Measurements from ENCODE around the gene SIL1. TPM values are rescaled to one million over a fixed set of nuclear protein-coding genes. Genes with fewer than 3 reads are reported as not detected.

Gene SIL1
- total and polyA plus RNA-seq, 2 of the 8 experiments (the other 6 are each of a cell fraction or from before 2014, with no cell fraction given) = 8.3 to 12.8 TPM

- Histone ChIP-seq H3K56ac (replicated peaks; ENCODE audit: insufficient read length, low read depth, low read length) (no peak overlapping the region), H3K14ac (ENCODE audit: insufficient read length) (no peak overlapping the region), H3K4me1 (replicated peaks in 1 of 4; ENCODE audit: control insufficient read depth in 3 of 4, insufficient read depth in 4 of 4, low read length in 3 of 4) (no peaks in the 10 kb centered on the region), H3K79me2 (ENCODE audit: control insufficient read depth in 1 of 2, insufficient read depth in 2 of 2, low read length in 2 of 2) (no peaks in the 10 kb centered on the region), H3K4me3 (ENCODE audit: extremely low read depth in 1 of 4, insufficient read depth in 2 of 4, low read depth in 3 of 4, low read length in 4 of 4) (no peak overlapping the region), H4K91ac (replicated peaks; ENCODE audit: insufficient read length, low read length) (no peak overlapping the region), H3K27me3 (replicated peaks in 1 of 4; ENCODE audit: control insufficient read depth in 3 of 4, extremely low read depth in 1 of 4, insufficient read depth in 3 of 4, low read length in 3 of 4) (no peaks in the 10 kb centered on the region), H3K27ac (ENCODE audit: low read depth, low read length) (no peak overlapping the region), H2BK12ac (ENCODE audit: low read depth, low read length) (no peak overlapping the region), H2BK15ac (ENCODE audit: low read length) (no peak overlapping the region), H3K9ac (replicated peaks in 1 of 4; ENCODE audit: extremely low read depth in 1 of 4, low read depth in 3 of 4, low read length in 3 of 4) (no peak overlapping the region), H3K23me2 (ENCODE audit: low read depth, low read length) (peaks cover 5% of the 10 kb centered on the region; the same call in 1 of the 2 replicates), H3K4ac (replicated peaks; ENCODE audit: insufficient read length, low read depth, low read length) (no peak overlapping the region), H2AFZ (ENCODE audit: low read length) (no peak overlapping the region), H3K18ac (ENCODE audit: extremely low read depth, low read length) (no peak overlapping the region), H3K79me1 (ENCODE audit: low read depth, low read length) (no peaks in the 10 kb centered on the region), H4K8ac (ENCODE audit: extremely low read depth, insufficient read depth, low read length) (no peak overlapping the region), H4K5ac (ENCODE audit: insufficient read length, low read depth, low read length) (no peak overlapping the region), H3K23ac (ENCODE audit: insufficient read length) (no peak overlapping the region), H2AK5ac (ENCODE audit: low read depth, low read length) (no peak overlapping the region), H2BK5ac (ENCODE audit: low read depth, low read length) (no peak overlapping the region), H3K9me3 (ENCODE audit: insufficient read depth in 2 of 2, low read depth in 1 of 2, low read length in 1 of 2) (no peaks in the 10 kb centered on the region), H2BK20ac (ENCODE audit: low read length) (no peak overlapping the region), H4K20me1 (replicated peaks in 1 of 2; ENCODE audit: control insufficient read depth in 1 of 2, insufficient read depth in 2 of 2, low read length in 2 of 2) (no peaks in the 10 kb centered on the region), H3K4me2 (ENCODE audit: insufficient read depth in 1 of 2, low read depth in 2 of 2, low read length in 2 of 2) (no peak overlapping the region), H2BK120ac (replicated peaks; ENCODE audit: low read depth, low read length) (no peak overlapping the region), H3K36me3 (ENCODE audit: control insufficient read depth in 2 of 4, insufficient read depth in 4 of 4, low read length in 3 of 4) (no peaks in the 10 kb centered on the region)
- DNase-seq (ENCODE audit: low read depth in 1 of 2, low spot score in 2 of 2) = no peak
- no peak for FAIRE-seq
- ChIA-PET CTCF (ENCODE audit: partially characterized antibody) (interaction anchor here (0.6 to 4.3 kb wide), 15 partner anchors 9 to 375 kb away, joined by 3 to 14 read pairs (median 3); no protein-coding TSS in a partner anchor), POLR2A (ENCODE audit: partially characterized antibody) (interaction anchor here (0.6 to 1.7 kb wide), 3 partner anchors 16 to 87 kb away, joined by 3 to 6 read pairs (median 4); no protein-coding TSS in a partner anchor)
- WGBS, 2 experiments (ENCODE audit: extremely low coverage in 1 of 2, insufficient coverage in 1 of 2, insufficient read length in 1 of 2, insufficient replicate concordance in 2 of 2, low coverage in 1 of 2, low lambda C conversion rate in 2 of 2, missing lambda C conversion rate in 1 of 2) = 88% methylated on average over 3 of the region's 3 CpGs; no CpG with 5 or more reads in 1 of the 2 experiments
- TF ChIP-seq TBP (IDR thresholded peaks at IDR 0.05; ENCODE audit: low read depth, low read length) (no peak), RXRA (IDR thresholded peaks at IDR 0.05; ENCODE audit: insufficient read depth, low read depth, low read length) (no peak), SUZ12 (IDR thresholded peaks at IDR 0.05; ENCODE audit: low read length) (no peak), SIN3A (conservative IDR thresholded peaks at IDR 0.05 in 1 of 2, IDR thresholded peaks at IDR 0.05 in 1 of 2; ENCODE audit: low read depth in 1 of 2, low read length in 2 of 2) (no peak), GTF2F1 (IDR thresholded peaks at IDR 0.05; ENCODE audit: borderline replicate concordance, low read depth, low read length) (no peak), CBX8 (IDR thresholded peaks at IDR 0.05; ENCODE audit: borderline replicate concordance, low read depth, low read length) (no peak), BACH1 (IDR thresholded peaks at IDR 0.05; ENCODE audit: low read length) (no peak), FOSL1 (IDR thresholded peaks at IDR 0.05; ENCODE audit: insufficient read depth, low read depth, low read length) (no peak), RBBP5 (IDR thresholded peaks at IDR 0.05; ENCODE audit: borderline replicate concordance, low read depth, low read length) (no peak), POU5F1 (IDR thresholded peaks at IDR 0.05; ENCODE audit: low read depth, low read length) (no peak), POLR2AphosphoS5 (IDR thresholded peaks at IDR 0.05; ENCODE audit: low read depth, low read length) (no peak), TAF1 (IDR thresholded peaks at IDR 0.05; ENCODE audit: low read depth, low read length) (no peak)
Measured at GRCh38 chr5:139194486-139194885, 3.7 kb downstream of the SIL1 start.
